Glomerular visceral epithelial cell (primary cell): Measurements from ENCODE around the gene RPL29.
"Not testable (repeated sequence)": the region's sequence is repeated elsewhere in the genome, so short reads cannot be mapped to it uniquely, and the experiment has no call there.

ENCODE experiments used
- DNase-seq: peaks from one replicate; pipeline ENCODE4 v3.0.0-alpha.2; 2016; ENCODE audit errors: extremely low spot score

Gene RPL29

DNA sequence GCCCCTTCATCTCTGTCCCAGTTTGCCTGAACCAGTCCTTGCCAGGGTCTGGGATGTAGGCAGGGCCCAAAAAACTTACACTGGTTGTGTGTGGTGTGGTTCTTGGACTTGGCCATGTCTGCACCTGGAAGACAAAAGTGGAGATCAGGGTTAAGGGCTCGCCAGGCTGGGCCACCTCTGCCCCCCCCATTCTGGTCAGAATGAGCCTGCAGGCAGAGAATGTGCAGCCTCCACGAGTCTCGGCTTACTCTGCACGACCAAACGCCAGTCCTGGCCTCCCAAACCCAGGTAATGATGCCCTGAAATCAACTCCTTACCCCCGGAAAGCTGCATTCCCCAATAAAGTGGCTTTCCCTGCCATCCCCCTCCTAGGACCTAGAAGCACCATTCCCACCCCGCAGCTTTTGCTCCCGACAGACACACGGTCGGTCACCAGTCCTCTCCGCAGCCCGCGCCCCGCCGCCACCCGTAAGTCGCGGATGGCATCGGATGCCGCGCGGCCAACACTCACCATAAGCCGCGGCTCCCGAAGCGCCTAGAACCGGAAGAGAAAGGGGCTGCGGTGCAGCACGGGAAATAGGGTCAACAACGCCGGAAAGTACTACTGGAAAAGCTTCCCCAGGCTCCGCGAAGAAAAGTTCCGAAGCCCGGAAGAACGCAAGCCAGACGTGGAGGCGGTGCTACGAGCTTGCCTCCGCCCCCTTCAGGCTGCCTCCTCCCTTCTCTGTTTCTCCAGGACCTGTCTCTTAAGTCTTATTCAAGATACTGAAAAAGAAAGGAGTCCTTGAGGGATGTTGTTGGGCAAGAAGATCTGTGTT is at the start of gene RPL29:
Gene RPL29 (minus strand): TSS at position 550 of the 818 bp plus-strand sequence. CDS start 434 bp downstream, at position 116.
- peak; percentile 93 for DNase-seq

DNA sequence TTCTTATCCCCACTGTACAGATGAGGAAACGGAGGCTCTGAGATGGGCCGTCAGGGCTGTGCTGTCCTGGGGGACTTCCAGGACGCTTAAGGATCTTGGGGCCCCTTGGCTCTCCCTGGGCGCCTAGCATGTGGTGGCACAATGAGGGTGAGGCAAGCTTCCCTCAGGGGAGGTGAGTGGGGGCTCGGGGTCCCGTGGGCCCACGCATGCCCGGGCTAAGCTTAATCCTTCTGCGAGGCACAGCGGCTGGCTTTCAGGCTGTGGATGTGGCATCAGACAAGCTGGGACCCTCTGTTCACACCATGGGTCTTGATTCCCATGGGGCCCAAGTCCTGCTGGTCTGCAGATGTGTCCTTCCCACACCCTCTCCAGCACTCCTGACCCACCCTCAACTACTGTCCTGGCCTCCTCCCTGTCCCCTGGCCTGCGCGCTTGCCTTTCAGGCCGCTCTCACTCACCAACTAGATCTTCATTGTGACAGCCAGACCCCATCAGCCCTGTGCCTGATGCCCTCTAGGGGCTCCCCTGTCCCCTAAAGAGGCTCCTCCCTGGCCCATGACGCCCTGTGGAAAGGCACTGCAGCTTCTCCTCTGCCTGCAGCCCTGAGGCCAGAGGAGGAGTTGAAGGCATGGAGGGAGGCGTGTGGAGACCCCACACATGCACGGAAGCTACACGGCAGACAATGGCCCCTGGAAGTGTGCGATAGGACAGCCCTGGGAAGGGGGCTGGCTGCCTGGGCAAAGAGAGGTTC is 49.3 kb upstream of the RPL29 start:
- no peak for DNase-seq

DNA sequence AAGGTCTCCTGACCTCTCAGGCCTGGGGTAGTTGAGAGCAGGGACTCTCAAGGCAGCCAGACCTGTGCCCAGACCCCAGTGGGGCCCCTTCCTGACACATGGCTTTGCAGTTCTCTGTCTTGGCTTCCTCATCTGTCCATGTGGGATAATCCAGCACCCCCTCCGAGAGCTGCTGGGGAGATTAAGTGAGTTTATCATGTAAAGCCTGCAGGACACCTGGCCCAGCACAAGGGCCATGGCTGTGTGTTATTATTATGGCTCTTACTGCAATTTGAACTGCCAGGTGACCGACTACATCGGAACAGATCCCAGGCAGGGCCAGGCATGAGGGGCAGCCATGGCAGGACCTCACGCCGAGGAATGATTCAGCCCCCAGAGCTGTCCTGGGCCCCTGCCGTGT is 48.1 kb upstream of the RPL29 start:
- DNase-seq, result no peak

DNA sequence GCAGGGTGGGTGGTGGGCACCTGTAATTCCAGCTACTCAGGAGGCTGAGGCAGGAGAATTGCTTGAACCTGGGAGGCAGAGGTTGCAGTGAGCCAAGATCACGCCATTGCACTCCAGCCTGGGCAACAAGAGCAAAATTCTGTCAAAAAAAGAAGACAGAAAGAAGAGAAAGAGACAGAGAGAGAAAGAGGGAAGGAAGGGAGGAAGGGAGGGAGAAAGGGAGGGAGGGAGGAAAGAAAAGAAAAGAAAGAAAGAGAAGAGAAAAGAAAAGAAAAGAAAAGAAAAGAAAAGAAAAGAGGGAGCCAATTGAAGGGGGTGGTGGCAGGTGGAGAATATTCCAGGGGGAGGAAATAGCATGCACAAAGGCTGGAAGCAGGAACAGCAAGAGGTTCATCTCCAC is 47.3 kb upstream of the RPL29 start:
- not testable (repeated sequence) for DNase-seq

DNA sequence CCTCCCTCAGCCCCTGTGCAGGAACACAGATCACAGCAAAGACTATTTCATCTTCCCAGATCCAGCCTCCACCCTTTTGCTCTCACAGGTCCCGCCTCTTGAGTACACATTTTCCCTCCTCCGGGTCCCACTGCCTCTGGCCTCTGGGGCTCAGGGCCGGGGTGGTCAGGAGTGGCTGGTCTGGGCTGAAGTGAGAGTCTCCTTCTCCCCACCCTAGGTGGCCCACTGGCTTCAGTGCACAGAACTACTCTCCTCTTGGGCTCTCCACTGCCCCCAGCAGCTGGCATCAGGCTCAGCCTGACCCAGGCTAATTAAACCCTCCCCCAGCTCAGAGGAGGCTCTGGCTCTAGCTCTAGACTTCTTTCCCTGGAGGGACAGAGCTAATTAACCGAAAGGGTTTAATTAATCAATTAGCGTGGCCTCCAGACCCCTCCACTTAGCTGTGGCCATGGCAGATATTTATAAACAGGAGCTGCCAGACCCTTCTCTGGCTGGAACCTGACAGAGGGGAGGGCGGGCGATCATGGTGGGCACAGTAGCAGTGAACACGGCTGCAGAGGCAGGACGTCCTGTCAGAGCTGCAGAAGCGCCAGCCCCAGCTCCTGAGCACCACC is 45.5 kb upstream of the RPL29 start:
- DNase-seq, result no peak

DNA sequence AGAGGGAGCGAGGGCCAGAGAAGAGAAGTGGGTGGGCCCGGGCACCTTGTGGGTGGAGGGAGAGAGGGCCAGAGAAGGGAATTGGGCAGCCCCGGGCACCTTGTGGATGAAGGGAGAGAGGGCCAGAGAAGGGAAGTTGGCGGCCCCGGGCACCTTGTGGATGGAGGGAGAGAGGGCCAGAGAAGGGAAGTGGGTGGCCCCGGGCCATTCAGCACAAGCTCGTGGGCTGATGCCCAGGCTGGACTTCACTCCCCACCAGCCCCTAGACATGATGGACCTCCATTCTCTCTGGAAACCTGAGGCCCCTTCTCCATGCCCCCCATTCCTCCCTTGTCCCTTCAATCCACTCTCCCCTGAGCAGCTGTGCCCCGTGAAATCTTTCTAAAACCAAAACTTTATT is 44.9 kb upstream of the RPL29 start:
- DNase-seq, result no peak

DNA sequence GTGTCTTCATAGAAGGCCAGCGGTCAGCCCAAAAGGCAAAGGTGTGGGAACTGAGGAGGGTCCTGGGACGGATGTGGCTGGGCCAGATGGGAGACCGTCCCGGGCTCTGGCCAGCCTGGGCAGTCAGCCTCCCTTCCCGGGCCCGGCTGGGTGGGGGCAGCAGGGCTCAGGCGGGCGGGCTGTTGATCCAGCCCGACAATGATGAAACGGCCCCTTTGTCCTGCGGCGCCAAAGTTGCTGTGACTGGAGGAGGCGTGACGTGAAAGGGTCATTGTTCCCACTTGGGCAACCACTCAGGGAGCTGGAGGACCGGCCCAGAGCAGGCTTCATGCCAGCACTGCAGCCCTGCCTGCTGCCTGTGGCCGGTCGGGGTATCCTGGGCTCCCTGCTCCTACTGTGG is 44.2 kb upstream of the RPL29 start:
- DNase-seq, result no peak

DNA sequence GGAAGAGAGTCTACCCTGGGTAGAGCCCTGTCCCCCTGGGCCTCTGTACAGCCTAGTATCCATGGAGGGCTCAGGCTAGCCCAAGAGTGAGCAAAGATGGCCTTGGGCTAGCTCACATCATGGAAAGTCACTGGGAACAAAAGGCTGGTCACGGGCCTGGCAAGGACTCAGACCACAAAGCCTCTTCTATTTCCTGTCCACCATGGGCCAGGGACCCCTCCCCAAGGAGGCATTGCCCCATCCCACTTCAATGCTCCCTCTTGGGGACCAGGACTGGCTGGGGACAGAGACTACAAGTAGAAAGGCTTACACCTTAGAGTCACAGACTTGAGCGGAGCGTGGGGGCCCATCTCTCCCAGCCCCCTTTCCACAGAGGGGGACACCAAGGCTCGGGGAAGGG is 43.7 kb upstream of the RPL29 start:
- no peak for DNase-seq

DNA sequence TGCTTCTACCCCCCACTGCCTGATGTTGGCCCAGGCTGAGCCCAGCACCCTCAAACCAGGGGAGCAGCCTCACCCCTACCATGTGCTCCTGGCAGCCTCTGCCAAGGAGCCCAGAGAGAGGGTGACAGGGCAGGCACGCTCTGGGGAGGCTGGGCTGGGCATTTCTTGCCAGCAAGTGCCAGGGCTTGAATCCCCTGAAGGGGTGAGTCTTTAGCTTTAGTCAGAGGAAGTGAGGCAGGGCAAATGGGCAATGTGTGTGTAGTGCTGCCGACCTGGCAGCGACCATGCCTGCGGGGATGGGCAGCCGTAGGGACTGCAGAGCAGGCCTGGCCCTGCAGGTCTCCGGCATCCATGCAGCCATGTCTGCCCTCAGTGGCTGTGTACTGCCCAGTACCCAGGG is 42.5 kb upstream of the RPL29 start:
- DNase-seq, result no peak

DNA sequence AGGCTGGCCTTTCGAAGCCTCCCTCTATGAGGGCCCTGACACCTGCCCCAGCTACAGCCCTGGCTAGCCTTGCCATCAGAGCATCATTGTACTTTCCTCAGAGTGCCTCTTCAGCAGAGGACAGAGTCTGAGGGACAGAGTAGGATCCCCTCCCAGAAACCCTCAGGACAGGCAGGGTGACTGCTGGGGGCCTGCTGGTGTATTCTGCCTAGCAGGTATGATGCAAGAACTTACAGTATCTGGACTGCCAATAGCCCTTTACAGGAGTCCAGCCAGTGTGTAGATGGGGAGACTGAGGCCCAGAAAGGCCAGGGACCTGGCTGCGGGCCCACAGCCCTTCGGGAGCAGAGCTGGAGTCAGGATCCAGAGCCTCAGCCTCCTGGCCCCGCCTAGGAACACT is 41.6 kb upstream of the RPL29 start:
- DNase-seq, result no peak

DNA sequence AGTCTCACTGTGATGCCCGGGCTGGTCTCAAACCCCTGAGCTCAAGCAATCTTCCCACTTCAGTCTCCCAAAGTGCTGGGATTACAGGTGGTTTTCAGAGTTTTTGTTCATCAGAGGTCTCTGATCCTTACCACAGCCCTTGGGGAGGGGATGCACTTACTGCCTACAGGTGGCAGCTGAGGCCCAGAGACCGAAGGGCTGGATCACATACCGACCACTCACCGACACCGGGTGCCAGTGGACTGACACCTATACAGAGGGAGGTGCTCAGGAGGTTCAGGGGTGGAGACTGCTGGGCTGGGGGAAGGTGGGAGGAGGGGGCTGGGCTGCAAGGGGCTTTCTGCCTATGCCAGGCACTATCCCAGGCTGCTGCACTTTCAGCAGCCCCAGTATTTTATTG is 41.1 kb upstream of the RPL29 start:
- no peak for DNase-seq

DNA sequence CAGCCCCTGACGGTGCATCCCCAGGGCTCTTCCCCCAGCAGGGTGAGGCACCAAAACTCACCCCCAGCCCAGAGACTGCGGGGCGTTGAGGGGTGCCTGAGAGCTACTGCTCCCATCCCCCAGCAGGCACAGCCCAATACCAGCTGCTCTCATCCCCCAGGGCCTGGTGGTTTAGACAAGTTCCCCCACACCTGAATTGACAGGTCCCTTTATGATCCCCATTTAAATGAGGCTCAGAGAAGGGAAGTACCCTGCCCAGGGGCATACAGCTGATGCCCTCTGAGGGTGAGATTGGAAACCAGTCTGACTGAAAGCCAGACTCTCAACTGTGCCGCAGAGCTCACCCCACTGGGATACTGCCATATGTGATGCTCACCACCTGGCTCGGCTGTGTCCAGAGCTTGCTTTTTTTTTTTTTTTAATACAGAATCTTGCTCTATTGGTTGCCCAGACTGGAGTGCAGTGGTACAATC is 40.6 kb upstream of the RPL29 start:
- DNase-seq, result no peak

DNA sequence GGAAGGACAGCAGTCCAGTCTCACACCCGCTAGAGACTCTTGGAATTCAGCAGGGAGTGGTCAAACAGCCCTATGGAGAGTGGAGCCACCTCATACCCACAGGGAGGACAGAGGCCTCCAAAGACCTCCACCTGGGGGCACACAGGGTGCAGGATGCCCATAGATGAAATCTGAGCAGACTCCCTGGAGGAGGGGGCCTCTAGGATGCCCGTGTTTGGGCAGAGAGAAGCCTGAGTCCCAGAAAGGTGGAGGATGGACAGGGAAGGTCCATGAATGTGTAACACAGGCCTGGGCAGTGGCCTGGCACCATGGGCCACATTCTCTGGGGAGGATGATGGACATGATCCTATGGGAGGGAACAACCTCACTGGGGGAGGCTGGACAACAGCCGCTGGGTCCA is 39.0 kb upstream of the RPL29 start:
- DNase-seq, result no peak

DNA sequence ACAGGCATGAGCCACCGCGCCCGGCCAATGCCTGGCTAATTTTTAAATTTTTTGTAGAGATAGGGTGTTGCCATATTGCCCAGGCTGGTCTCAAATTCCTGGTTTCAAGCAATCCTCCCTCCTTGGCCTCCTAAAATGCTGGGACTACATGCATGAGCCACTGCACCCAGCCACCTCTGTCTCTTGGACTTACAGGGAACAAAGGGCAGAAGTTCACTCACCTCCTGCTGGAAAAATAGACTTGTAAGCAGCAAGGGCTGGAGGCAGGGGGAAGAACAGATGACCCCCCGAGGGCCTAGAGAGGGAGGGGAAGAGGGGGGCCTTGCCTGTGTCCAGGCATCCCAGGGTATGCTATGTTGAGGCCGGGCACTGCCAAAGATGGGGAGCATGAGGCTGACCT is 38.5 kb upstream of the RPL29 start:
- no peak for DNase-seq

DNA sequence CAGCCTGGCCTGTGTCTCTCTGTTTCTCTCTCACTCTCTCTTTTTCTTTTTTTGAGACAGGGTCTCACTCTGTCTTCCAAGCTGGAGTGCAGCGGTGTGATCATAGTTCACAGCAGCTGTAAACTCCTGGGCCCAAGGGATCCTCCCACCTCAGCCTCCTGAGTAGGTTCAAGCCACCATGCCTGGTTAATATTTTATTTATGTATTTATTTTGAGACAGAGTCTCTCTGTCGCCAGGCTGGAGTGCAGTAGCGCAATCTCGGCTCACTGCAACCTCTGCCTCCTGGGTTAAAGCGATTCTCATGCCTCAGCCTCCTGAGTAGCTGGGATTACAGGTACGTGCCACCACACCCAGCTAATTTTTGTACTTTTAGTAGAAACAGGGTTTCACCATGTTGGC is 38.1 kb upstream of the RPL29 start:
- DNase-seq, result not testable (repeated sequence)

DNA sequence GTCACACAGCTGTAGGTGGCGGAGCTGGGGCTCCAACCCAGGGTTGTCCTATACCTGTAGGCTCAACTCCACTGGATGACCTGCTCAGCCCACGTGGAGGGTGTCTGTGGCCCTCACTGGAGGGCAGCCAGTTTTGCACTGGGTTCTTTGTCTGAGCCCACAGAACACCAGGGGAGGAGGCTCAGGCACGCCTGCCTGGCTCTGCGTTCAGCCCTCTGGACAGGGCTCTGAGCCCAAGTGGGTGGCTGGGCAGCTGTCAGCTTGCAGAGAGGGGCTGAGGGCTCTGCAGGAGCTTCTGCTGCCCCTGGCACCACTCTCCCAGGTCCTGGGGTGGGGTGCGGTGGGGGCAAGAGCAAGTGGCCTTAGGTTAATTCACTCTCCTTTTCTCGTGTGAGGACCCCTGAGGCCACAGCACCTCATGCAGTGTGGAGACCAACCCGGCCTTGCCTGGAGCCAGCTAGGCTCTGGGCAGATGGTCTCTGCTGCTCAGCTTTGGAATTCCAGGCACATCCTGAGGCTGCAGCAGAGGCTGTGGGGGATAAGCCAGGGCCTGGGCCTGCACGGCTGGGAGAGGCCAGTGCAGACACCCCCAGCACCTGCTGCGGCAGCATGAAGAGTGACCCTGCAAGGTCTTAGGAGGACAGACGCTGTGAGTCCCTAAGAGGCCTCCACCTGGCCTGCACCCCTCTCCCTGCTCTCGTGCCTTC is 37.2 kb upstream of the RPL29 start:
- DNase-seq, result no peak

DNA sequence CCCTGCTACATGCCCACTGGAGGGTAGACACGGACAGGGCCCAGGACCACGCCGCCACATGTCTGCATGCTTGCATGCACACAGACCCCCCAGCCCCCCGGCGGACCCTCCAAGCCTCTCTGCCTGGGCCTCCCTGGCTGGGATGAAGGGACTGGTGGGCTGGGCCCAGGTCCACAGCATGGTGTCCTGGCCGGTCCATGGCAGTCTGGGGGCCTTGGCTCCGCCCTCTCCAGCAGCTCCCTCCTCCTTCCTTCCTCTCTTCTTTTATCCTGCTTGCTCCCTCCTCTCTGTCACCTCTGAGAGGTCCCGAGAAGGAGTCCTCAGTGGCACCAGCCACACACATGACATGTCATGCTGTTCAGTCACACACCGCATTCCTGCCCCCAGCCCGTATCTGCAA is 36.2 kb upstream of the RPL29 start:
- DNase-seq, result no peak

DNA sequence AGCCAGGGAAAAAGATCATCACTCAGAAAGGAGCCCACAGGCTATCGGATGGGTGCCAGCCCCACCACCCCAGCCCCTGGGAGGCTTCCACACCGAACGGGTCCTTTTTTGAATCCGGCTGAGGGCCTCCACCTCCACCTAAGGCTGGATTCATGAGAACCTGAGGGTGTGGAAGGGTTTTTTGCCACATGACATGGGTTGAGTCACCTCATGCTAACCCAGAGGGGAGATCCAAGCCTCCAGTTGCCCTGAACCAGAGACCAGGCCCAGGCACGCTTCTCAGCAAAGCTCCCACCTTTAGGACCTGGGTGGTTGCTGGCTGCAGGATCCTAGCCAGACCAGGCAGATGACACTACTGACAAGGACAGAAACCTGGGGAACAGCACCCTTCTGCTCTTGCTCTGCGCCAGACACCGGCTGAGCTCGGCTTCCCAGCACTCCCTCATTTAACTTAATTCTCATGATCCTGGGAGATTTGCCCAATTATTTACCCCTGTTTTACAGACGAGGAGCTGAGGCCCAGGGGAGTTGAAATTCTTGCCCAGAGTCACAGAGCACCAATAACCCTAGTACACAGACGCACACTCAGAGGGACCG is 35.1 kb upstream of the RPL29 start:
- no peak for DNase-seq

DNA sequence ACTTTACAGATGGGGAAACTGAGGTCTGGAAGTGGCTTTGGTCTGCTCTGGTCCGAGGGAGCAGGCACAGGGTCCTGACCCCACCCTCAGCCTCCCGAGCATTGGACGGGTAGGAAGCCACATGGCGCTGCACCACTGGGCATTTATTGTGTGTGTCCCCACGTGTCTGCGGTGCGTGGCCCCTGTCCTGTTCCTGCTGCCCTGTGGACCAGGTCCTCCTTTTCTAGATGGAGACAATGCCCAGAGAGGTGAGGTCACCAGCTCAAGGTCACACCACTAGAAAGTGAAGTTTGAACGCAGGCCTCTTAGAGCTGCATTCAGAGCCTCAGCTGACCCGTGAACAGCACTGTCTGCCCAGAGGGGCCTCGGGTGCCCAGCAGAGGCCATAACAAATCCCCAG is 33.8 kb upstream of the RPL29 start:
- no peak for DNase-seq

DNA sequence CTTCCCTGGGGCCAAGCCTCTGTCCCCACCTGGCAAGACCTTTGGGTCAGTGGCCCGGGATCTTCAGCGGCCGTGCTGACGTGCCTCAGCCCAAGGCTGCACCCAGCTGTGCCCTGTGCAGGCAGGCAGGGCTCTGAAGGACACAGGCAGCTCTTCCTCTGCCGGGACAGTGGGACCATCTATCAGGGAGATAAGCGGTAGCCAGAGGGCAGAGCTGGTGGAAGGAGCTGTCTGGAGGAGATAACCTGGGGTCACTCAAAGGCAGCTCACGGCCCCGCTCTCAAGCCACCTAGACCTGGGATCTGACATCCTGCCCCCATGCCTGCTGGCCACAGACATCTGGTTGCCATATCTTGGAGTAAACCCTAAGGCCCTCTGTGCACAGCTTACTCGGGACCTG is 33.4 kb upstream of the RPL29 start:
- no peak for DNase-seq

DNA sequence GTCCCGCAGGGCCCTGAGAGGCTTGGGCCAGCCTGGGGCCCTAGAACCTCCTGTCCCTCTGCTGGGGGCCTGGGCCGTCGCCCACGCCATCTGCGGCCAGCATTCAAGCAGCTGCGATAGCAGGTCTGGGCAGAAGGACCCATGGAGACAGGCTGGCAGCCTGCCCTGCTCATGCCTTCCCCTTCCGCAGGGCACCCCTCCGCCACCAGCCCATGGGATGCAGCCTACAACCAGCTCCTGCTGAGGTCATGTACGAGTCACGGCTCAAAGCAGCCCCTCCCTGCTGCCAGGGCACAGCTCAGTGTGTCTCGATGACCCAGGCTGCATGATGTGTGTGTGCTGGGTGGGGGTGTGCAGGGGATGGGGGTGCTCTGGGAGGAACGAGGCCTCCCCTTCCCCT is 32.9 kb upstream of the RPL29 start:
- no peak for DNase-seq

DNA sequence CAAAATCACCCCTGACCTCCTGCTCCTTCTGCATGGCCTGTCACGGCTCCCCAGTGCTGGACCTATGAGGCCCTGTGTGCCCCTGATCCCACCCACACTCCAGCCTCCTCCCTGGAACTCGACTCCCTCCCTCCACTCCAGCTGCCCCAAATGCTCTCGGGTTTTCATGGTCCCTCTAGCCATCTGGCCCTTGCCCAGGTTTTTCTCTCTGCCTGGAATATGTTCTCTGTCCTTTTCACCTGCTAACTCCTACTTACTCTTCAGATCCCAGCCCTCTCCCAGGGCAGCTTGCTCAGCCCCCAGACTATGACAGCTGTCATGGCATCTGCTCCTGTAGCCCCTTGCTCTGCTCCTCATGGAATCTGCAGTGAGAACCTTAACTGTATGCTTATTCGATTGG is 30.3 kb upstream of the RPL29 start:
- no peak for DNase-seq
